Measurements from ENCODE around the gene DRAM2. TPM values are rescaled to one million over a fixed set of nuclear protein-coding genes. Genes with fewer than 3 reads are reported as not detected.

DRAM2 gene
- total RNA-seq, 1 experiment from 2014 or later: 34.4 TPM

GRCh38 chr1:111183308-111184069 is 43.6 kb upstream of the DRAM2 start:
- no peak overlapping the region for H2BK120ac ChIP-seq (ENCODE audit: low read depth, low read length, poor library complexity, severe bottlenecking)
- no peaks in the 10 kb centered on the region for H3K27me3 ChIP-seq (ENCODE audit: insufficient read depth, low read length)
- H3K4me1 ChIP-seq (ENCODE audit: insufficient read depth, low read length): no peaks in the 10 kb centered on the region
- no peak overlapping the region for H2BK15ac ChIP-seq (ENCODE audit: low read depth, low read length)
- no peak overlapping the region for H3K18ac ChIP-seq (ENCODE audit: insufficient read length, low read depth, low read length)
- no peak overlapping the region for H4K91ac ChIP-seq (ENCODE audit: insufficient read length, low read depth, low read length)
- no peak overlapping the region for H2BK20ac ChIP-seq (ENCODE audit: low read depth, low read length, poor library complexity, severe bottlenecking)
- H3K23ac ChIP-seq (ENCODE audit: insufficient read length, low read depth, low read length): no peak overlapping the region
- H3K56ac ChIP-seq (ENCODE audit: insufficient read length, low read depth, low read length): no peak overlapping the region
- H3K36me3 Mint-ChIP-seq (ENCODE audit: insufficient read depth in 1 of 3, low read depth in 3 of 3): peaks cover 15 to 47% (median 31%) of the 10 kb centered on the region in 3 experiments; a peak in 6 of 7 replicates
- no peaks in the 10 kb centered on the region for H3K9me3 Mint-ChIP-seq
- H3T11ph ChIP-seq (ENCODE audit: low read length): no peak overlapping the region
- no peak overlapping the region for H3K27ac Mint-ChIP-seq
- H4K20me1 ChIP-seq (ENCODE audit: control insufficient read depth, insufficient read depth, insufficient read length): no peaks in the 10 kb centered on the region
- no peak overlapping the region for H3K4me2 ChIP-seq (ENCODE audit: insufficient read depth, insufficient read length, low read length)
- H3K14ac ChIP-seq (ENCODE audit: insufficient read depth, low read length): no peak overlapping the region
- H4K8ac ChIP-seq (replicated peaks; ENCODE audit: insufficient read length, low read depth, low read length): no peak overlapping the region
- no peak overlapping the region for H2AFZ ChIP-seq (ENCODE audit: low read length)
- H3K23me2 ChIP-seq (ENCODE audit: insufficient read length, low read depth, low read length, poor library complexity, severe bottlenecking): no peaks in the 10 kb centered on the region
- WGBS (ENCODE audit: extremely low coverage, insufficient read length, low lambda C conversion rate): no CpG with 5 or more reads among the region's 6 CpGs
- H2BK5ac ChIP-seq (ENCODE audit: insufficient read length, low read length): no peak overlapping the region
- no peak overlapping the region for H3K4me3 Mint-ChIP-seq
- no peak for DNase-seq
- no peak overlapping the region for H3K4ac ChIP-seq (ENCODE audit: low read depth, low read length)
- no peak overlapping the region for H2BK12ac ChIP-seq (ENCODE audit: insufficient read length, low read depth, low read length)
- no peak overlapping the region for H3K27ac ChIP-seq (ENCODE audit: insufficient read length, low read depth, low read length)
- no peaks in the 10 kb centered on the region for H3K4me1 Mint-ChIP-seq
- H4K5ac ChIP-seq (ENCODE audit: insufficient read length, low read depth, low read length): no peak overlapping the region
- H3K9me3 ChIP-seq (ENCODE audit: control insufficient read depth, low read depth, low read length): no peaks in the 10 kb centered on the region
- H3K27me3 Mint-ChIP-seq (ENCODE audit: low read depth): no peaks in the 10 kb centered on the region
- no peaks in the 10 kb centered on the region for H3K79me1 ChIP-seq (ENCODE audit: insufficient read depth, low read depth, low read length, poor library complexity, severe bottlenecking)
- H2AK5ac ChIP-seq (ENCODE audit: insufficient read length, low read length): no peak overlapping the region
- H3K79me2 ChIP-seq (ENCODE audit: insufficient read depth, low read length): no peaks in the 10 kb centered on the region
- no peak overlapping the region for H3K9ac ChIP-seq (ENCODE audit: extremely low read depth, insufficient read length, low read length)
- no peak for TF ChIP-seq CTCF (conservative IDR thresholded peaks at IDR 0.05)

Measured in H9 (cell line).